Measurements from ENCODE around the gene TLR8.

DNA sequence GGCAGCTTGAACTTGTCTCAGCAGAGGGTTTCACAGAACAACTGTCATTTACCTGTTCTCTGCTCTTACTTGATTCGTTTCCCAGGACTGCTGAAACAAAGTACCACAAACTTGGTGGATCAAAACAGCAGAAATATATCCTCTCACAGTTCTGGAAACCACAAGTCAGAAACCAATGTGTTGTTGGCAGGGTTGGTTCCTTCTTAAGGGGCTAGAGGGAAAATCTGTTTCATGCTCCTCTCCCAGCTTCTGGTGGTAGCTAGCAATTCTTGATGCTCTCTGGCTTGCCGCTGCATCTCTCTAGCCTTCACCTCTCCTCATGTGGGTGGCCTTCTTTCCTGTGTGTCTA lies 4.7 kb downstream of the TLR8 start:
- no peak for TF ChIP-seq CTCF (conservative IDR thresholded peaks at IDR 0.05; ENCODE audit: low read length)
- TF ChIP-seq EZH2phosphoT487 (IDR thresholded peaks at IDR 0.05; ENCODE audit: borderline replicate concordance, low read depth, low read length) = no peak

Data from OCI-LY7 (cell line).